Smooth muscle cell (in vitro differentiated cells): ENCODE results near the gene PIWIL1. TPM values are rescaled to one million over a fixed set of nuclear protein-coding genes. Genes with fewer than 3 reads are reported as not detected.

Experiments
- DNase-seq: peaks from one replicate; lab custom pipeline; 2025; ENCODE audit not compliant: unreplicated experiment; lab: John Stamatoyannopoulos, UW
- H2AFZ ChIP-seq: fragments of 200-600 bp; sonication (generic); 2 replicates; pipeline ENCODE4 v1.6.0; 2016; ENCODE audit warnings: antibody characterized with exemption, low read depth, mild to moderate bottlenecking
- H3F3A ChIP-seq: fragments of 200-600 bp; sonication (generic); 2 replicates; pipeline ENCODE4 v1.6.0; 2017; ENCODE audit warnings: antibody characterized with exemption, low read depth
- H3K27ac ChIP-seq: fragments of 200-600 bp; sonication (generic); 2 replicates; pipeline ENCODE4 v1.5.1; 2016; ENCODE audit warnings: low read depth, mild to moderate bottlenecking
- H3K27me3 ChIP-seq: fragments of 200-600 bp; sonication (generic); 2 replicates; pipeline ENCODE4 v1.6.1; 2016; ENCODE audit warnings: low read depth, mild to moderate bottlenecking
- H3K36me3 ChIP-seq: fragments of 200-600 bp; sonication (generic); 2 replicates; pipeline ENCODE4 v1.5.1; 2016; ENCODE audit warnings: low read depth
- H3K4me1 ChIP-seq: fragments of 200-600 bp; sonication (generic); 2 replicates; pipeline ENCODE4 v1.5.1; 2016; ENCODE audit warnings: low read depth
- H3K4me2 ChIP-seq: fragments of 200-600 bp; sonication (generic); 2 replicates; pipeline ENCODE4 v1.6.0; 2016; ENCODE audit warnings: mild to moderate bottlenecking
- H3K4me3 ChIP-seq: fragments of 200-600 bp; sonication (generic); 2 replicates; pipeline ENCODE4 v1.5.1; 2016; ENCODE audit warnings: mild to moderate bottlenecking
- H3K79me2 ChIP-seq: fragments of 200-600 bp; sonication (generic); 2 replicates; pipeline ENCODE4 v1.6.0; 2016; ENCODE audit warnings: low read depth, mild to moderate bottlenecking
- H3K9ac ChIP-seq: fragments of 200-600 bp; sonication (generic); 2 replicates; pipeline ENCODE4 v1.6.0; 2016; ENCODE audit warnings: low read depth
- H3K9me3 ChIP-seq: fragments of 200-600 bp; sonication (generic); replicated peaks from 2 replicates; pipeline ENCODE4 v1.5.1; 2016; ENCODE audit warnings: low read depth
- H4K20me1 ChIP-seq: fragments of 200-600 bp; sonication (generic); 2 replicates; pipeline ENCODE4 v1.6.0; 2016; ENCODE audit warnings: low read depth
- WGBS: methylation state at CpG from one replicate; pipeline ENCODE4 v1.1.7; 2016; ENCODE audit warnings: low lambda C conversion rate; 5-methylcytosine and 5-hydroxymethylcytosine counted together
- polyA plus RNA-seq: library from polyadenylated mRNA; unstranded; fragments of >200 nt; fragmentation: Nextera tagmentation; extraction: Ambion mirVana; gene quantifications from 2 replicates; pipeline ENCODE4 v1.2.1, GENCODE V29; 2016
- total RNA-seq: library from RNA; depleted of rRNA; stranded (reverse); fragments of >200 nt; gene quantifications from 2 replicates; pipeline ENCODE4 v1.2.3, GENCODE V29; 2014
- TF ChIP-seq, protein P1 (sequence below): fragments of 200-600 bp; sonication (generic); IDR thresholded peaks from 2 replicates; pipeline ENCODE4 v1.5.1; 2017; ENCODE audit warnings: borderline replicate concordance, mild to moderate bottlenecking, antibody characterized with exemption; ENCODE audit not compliant: insufficient read depth, poor library complexity, severe bottlenecking

The PIWIL1 gene
- total and polyA plus RNA-seq, 2 experiments from 2014 or later: not detected

DNA sequence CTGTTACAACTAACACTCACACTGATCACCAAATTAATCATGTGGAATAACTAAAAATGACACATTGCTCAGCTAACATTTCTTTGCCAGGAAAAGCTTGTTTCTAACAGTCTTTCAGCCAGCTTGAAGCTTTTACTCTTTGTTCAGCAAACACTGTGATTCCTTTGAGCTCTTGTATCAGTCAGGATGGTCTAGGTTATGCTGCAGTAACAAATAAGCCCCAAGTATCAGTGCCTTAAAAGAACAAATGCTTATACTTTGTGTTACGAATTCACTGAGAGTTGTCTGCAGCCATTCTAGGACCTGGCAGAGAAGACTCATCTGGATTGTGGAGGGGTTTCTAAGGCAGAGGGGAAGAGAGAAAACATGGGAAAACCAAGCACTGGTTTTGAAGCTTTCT is 47.6 kb upstream of the PIWIL1 start:
- no peak overlapping the region for H3K4me2 ChIP-seq
- H4K20me1 ChIP-seq: no peaks in the 10 kb centered on the region
- no peaks in the 10 kb centered on the region for H3K79me2 ChIP-seq
- no peaks in the 10 kb centered on the region for H3K9me3 ChIP-seq
- H3K36me3 ChIP-seq: no peaks in the 10 kb centered on the region
- H3K4me1 ChIP-seq: no peaks in the 10 kb centered on the region
- no peak for DNase-seq
- 82% methylated on average over 1 of the region's 1 CpG for WGBS
- H3K4me3 ChIP-seq: no peak overlapping the region
- no peak overlapping the region for H3K9ac ChIP-seq
- no peak overlapping the region for H2AFZ ChIP-seq
- no peak overlapping the region for H3K27ac ChIP-seq
- H3F3A ChIP-seq: no peaks in the 10 kb centered on the region
- no peaks in the 10 kb centered on the region for H3K27me3 ChIP-seq
- TF ChIP-seq, protein P1, sequence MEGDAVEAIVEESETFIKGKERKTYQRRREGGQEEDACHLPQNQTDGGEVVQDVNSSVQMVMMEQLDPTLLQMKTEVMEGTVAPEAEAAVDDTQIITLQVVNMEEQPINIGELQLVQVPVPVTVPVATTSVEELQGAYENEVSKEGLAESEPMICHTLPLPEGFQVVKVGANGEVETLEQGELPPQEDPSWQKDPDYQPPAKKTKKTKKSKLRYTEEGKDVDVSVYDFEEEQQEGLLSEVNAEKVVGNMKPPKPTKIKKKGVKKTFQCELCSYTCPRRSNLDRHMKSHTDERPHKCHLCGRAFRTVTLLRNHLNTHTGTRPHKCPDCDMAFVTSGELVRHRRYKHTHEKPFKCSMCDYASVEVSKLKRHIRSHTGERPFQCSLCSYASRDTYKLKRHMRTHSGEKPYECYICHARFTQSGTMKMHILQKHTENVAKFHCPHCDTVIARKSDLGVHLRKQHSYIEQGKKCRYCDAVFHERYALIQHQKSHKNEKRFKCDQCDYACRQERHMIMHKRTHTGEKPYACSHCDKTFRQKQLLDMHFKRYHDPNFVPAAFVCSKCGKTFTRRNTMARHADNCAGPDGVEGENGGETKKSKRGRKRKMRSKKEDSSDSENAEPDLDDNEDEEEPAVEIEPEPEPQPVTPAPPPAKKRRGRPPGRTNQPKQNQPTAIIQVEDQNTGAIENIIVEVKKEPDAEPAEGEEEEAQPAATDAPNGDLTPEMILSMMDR: no peak

DNA sequence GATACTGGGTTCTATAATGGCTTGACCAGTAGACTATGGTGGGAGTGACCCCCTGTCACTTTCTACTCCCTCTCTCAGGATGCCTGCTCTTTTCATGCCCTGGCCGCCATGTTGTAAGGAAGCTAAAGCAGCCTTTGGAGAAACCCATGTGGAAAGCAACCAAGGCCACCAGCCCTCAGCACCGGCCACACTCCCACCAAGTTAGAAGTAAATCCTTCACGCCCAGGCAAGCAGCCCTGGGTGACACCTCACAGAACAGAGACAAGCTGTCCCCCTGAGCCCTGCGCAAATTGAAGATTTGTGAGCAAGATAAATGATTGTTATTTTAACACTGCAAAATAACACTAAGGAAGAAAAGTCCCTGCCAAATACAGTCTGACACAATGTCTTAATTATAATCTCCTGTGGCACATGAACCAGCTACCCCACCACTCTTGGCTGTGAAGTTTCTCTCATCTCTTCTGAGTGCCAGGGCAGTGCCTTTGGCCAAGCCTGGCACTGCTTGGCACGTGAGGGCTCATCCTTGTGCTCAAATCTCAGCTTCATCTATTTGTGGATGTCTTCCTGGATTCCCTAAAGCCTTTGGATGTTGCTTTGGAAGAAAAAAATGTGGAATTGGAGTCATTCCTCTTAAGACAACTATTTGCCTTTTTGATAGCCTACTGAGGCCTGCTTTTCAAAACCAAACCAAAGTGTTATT is 39.2 kb upstream of the PIWIL1 start:
- no peak overlapping the region for H3K9ac ChIP-seq
- no peaks in the 10 kb centered on the region for H3F3A ChIP-seq
- no peaks in the 10 kb centered on the region for H3K9me3 ChIP-seq
- H3K4me2 ChIP-seq: no peak overlapping the region
- H2AFZ ChIP-seq: no peak overlapping the region
- H4K20me1 ChIP-seq: no peaks in the 10 kb centered on the region
- no peak overlapping the region for H3K4me3 ChIP-seq
- TF ChIP-seq, protein P1: no peak
- no peaks in the 10 kb centered on the region for H3K36me3 ChIP-seq
- no peak overlapping the region for H3K27ac ChIP-seq
- no peak for DNase-seq
- 89% methylated on average over 5 of the region's 5 CpGs for WGBS
- no peaks in the 10 kb centered on the region for H3K79me2 ChIP-seq
- H3K4me1 ChIP-seq: no peaks in the 10 kb centered on the region
- no peaks in the 10 kb centered on the region for H3K27me3 ChIP-seq

DNA sequence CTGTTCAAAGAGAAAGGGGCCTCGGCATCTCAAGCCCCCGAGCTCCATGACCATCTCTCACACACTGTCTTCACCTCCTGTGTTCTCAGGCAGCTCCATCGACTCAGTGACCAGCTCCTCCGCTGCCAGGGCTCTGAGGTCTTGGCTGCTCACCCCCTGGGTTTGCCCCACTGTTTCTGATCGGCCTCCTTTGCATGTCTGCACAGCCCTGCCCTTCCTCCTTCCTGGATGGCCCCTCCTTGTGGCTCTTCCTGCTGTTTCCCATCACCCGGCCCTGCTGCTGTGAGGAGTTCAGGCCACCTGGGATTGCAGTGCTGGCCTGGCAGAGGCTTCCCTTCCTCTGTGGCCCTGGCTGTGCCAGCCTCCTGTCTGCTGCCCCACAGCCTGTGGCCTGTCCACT is 38.1 kb upstream of the PIWIL1 start:
- 77% methylated on average over 6 of the region's 6 CpGs for WGBS
- Histone ChIP-seq H3K9ac (no peak overlapping the region), H3F3A (no peaks in the 10 kb centered on the region), H3K4me3 (no peak overlapping the region), H3K4me1 (no peaks in the 10 kb centered on the region), H3K9me3 (no peaks in the 10 kb centered on the region), H4K20me1 (no peaks in the 10 kb centered on the region), H3K27ac (no peak overlapping the region), H2AFZ (no peak overlapping the region), H3K36me3 (no peaks in the 10 kb centered on the region), H3K27me3 (no peaks in the 10 kb centered on the region), H3K4me2 (no peak overlapping the region), H3K79me2 (no peaks in the 10 kb centered on the region)
- TF ChIP-seq, protein P1: no peak
- DNase-seq: no peak

DNA sequence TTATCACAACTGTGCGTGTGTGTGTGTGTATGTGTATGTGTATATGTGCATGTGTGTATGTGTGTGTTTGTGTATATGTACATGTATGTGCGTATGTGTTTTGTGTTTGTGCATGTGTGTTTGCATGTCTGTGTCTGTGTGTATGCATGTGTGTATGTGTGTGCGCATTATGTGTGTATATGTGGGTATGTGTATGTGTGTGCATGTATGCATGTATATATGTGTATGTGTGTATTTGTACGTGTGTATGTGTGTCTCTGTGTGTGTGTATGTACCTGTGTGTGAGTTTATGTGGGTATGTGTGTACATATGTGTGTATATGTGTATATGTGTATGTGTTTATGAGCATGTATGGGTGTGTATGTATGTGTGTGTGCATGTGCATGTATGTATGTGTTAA is 37.6 kb upstream of the PIWIL1 start:
- Histone ChIP-seq H3K79me2 (no peaks in the 10 kb centered on the region), H4K20me1 (no peaks in the 10 kb centered on the region), H3K27me3 (no peaks in the 10 kb centered on the region), H3K9me3 (no peaks in the 10 kb centered on the region), H3K27ac (no peak overlapping the region), H3K9ac (no peak overlapping the region), H3K4me2 (no peak overlapping the region), H2AFZ (no peak overlapping the region), H3K4me1 (no peaks in the 10 kb centered on the region), H3F3A (no peaks in the 10 kb centered on the region), H3K4me3 (no peak overlapping the region), H3K36me3 (no peaks in the 10 kb centered on the region)
- DNase-seq: no peak
- TF ChIP-seq, protein P1: no peak
- WGBS: 87% methylated on average over 4 of the region's 4 CpGs
